GM19043 (cell line): Measurements from ENCODE around the gene DCAF15.

Experiments
- ATAC-seq: cut with Tn5 transposase; IDR thresholded peaks from one replicate; pipeline ENCODE4 v1.9.1; 2021; ENCODE audit warnings: low read depth; ENCODE audit not compliant: unreplicated experiment

The DCAF15 gene

GRCh38 chr19:13990085-13990484, 37.8 kb downstream of the DCAF15 start:
- ATAC-seq: no peak

GRCh38 chr19:13992025-13992424, 39.7 kb downstream of the DCAF15 start:
- no peak for ATAC-seq

GRCh38 chr19:13993590-13994300, 41.4 kb downstream of the DCAF15 start:
- ATAC-seq: no peak

- ATAC-seq: no peak
Observed at GRCh38 chr19:13995017-13995728, 42.9 kb downstream of the DCAF15 start.

- no peak for ATAC-seq
Observed at GRCh38 chr19:13995878-13996765, 43.8 kb downstream of the DCAF15 start.

- ATAC-seq: no peak
Observed at GRCh38 chr19:13996928-13997630, 44.8 kb downstream of the DCAF15 start.

- no peak for ATAC-seq
Observed at GRCh38 chr19:13997631-13997962, 45.3 kb downstream of the DCAF15 start.

GRCh38 chr19:13998426-13998825, 46.1 kb downstream of the DCAF15 start:
- no peak for ATAC-seq

- ATAC-seq: no peak
Observed at GRCh38 chr19:13999085-13999484, 46.8 kb downstream of the DCAF15 start.

- no peak for ATAC-seq
Observed at GRCh38 chr19:14000691-14001375, 48.5 kb downstream of the DCAF15 start.

GRCh38 chr19:14002571-14003250, 50.4 kb downstream of the DCAF15 start:
- no peak for ATAC-seq

- ATAC-seq: no peak
Observed at GRCh38 chr19:14003251-14004055, 51.1 kb downstream of the DCAF15 start.

GRCh38 chr19:14004619-14005348, 52.5 kb downstream of the DCAF15 start:
- ATAC-seq: no peak

GRCh38 chr19:14005349-14006084, 53.2 kb downstream of the DCAF15 start:
- ATAC-seq: no peak

GRCh38 chr19:14006085-14006765, 53.9 kb downstream of the DCAF15 start, which contains the start of gene RFX1:
Gene RFX1, minus strand, starts transcription at chr19:14006320. Its CDS starts 12,477 bp downstream, at chr19:13993843.
- peak; percentile 69 for ATAC-seq

GRCh38 chr19:14006766-14007562, 54.7 kb downstream of the DCAF15 start:
- peak; percentile 18 for ATAC-seq
